ENCODE results near the gene NDFIP2.

The NDFIP2 gene

DNA sequence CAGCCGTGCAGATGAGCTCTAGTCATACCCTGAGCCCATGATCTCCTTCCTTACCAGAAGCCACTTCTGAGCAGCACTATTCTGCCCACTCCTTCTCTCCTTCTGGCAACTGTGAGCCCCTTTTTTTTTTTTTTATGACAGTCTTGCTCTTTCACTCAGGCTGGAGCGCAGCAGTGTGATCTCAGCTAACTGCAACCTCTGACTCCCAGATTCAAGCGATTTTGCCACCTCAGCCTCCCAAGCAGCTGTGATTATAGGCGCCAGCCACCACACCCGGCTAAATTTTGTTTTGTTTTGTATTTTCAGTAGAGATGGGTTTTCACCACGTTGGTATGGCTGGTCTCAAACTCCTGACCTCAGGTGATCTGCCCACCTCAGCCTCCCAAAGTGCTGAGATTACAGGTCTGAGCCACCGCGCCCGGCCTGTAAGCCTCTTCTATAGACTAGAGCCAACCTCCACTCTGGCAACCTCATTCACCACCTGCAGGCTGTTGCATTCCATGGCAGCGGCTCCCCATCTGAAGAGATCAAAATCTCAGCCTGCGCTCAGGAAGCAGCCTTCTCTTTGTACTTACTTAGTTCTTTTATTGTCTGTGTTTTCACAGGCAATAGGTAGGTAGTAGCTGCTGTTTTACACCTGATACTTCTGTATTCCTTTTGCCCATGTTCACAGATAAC lies 34.8 kb upstream of the NDFIP2 start:
- CTCF ChIA-PET, result interaction anchor here (1.8 kb wide), 1 partner anchor 22 kb away, joined by 6 read pairs; no protein-coding TSS in a partner anchor
- DNase-seq (ENCODE audit: extremely low spot score), result no peak
- POLR2A ChIA-PET, result no interaction called here
- TF ChIP-seq, protein P1, sequence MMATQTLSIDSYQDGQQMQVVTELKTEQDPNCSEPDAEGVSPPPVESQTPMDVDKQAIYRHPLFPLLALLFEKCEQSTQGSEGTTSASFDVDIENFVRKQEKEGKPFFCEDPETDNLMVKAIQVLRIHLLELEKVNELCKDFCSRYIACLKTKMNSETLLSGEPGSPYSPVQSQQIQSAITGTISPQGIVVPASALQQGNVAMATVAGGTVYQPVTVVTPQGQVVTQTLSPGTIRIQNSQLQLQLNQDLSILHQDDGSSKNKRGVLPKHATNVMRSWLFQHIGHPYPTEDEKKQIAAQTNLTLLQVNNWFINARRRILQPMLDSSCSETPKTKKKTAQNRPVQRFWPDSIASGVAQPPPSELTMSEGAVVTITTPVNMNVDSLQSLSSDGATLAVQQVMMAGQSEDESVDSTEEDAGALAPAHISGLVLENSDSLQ (IDR thresholded peaks at IDR 0.05), result no peak
- TF ChIP-seq HDGF (IDR thresholded peaks at IDR 0.05; ENCODE audit: borderline replicate concordance) (no peak), SP1 (IDR thresholded peaks at IDR 0.05) (no peak), ARNT (IDR thresholded peaks at IDR 0.05) (no peak), ELF4 (IDR thresholded peaks at IDR 0.05) (no peak), LEF1 (IDR thresholded peaks at IDR 0.05; ENCODE audit: borderline replicate concordance) (no peak), L3MBTL2 (conservative IDR thresholded peaks at IDR 0.05) (no peak), CTBP1 (IDR thresholded peaks at IDR 0.05; ENCODE audit: borderline replicate concordance) (no peak), TARDBP (IDR thresholded peaks at IDR 0.05) (no peak), NFRKB (IDR thresholded peaks at IDR 0.05) (no peak), BHLHE40 (IDR thresholded peaks at IDR 0.05; ENCODE audit: borderline replicate concordance) (no peak), FOXM1 (IDR thresholded peaks at IDR 0.05; ENCODE audit: borderline replicate concordance) (no peak), ZNF384 (IDR thresholded peaks at IDR 0.05) (no peak), FOXK2 (IDR thresholded peaks at IDR 0.05) (no peak), SUZ12 (IDR thresholded peaks at IDR 0.05) (no peak), FOXA1 (IDR thresholded peaks at IDR 0.05) (no peak)

- ChIA-PET CTCF (no interaction called here), POLR2A (no interaction called here)
- TF ChIP-seq SUZ12 (IDR thresholded peaks at IDR 0.05) (no peak), BHLHE40 (IDR thresholded peaks at IDR 0.05; ENCODE audit: borderline replicate concordance) (no peak), FOXA1 (IDR thresholded peaks at IDR 0.05) (no peak), FOXM1 (IDR thresholded peaks at IDR 0.05; ENCODE audit: borderline replicate concordance) (no peak), ELF4 (IDR thresholded peaks at IDR 0.05) (no peak), FOXK2 (IDR thresholded peaks at IDR 0.05) (no peak), TARDBP (IDR thresholded peaks at IDR 0.05) (no peak), LEF1 (IDR thresholded peaks at IDR 0.05; ENCODE audit: borderline replicate concordance) (no peak), NFRKB (IDR thresholded peaks at IDR 0.05) (no peak), L3MBTL2 (conservative IDR thresholded peaks at IDR 0.05) (no peak)
- DNase-seq (ENCODE audit: extremely low spot score), result no peak
Observed at GRCh38 chr13:79447141-79447540, 33.8 kb upstream of the NDFIP2 start.

- POLR2A ChIA-PET, result no interaction called here
- TF ChIP-seq ELF4 (IDR thresholded peaks at IDR 0.05) (no peak), ZNF384 (IDR thresholded peaks at IDR 0.05) (no peak), CTBP1 (IDR thresholded peaks at IDR 0.05; ENCODE audit: borderline replicate concordance) (no peak), FOXK2 (IDR thresholded peaks at IDR 0.05) (no peak), ARNT (IDR thresholded peaks at IDR 0.05) (no peak)
- TF ChIP-seq, protein P1 (IDR thresholded peaks at IDR 0.05), result no peak
- no peak for DNase-seq (ENCODE audit: extremely low spot score)
- CTCF ChIA-PET, result no interaction called here
Observed at GRCh38 chr13:79447741-79448140, 33.2 kb upstream of the NDFIP2 start.

- ChIA-PET CTCF (no interaction called here), POLR2A (no interaction called here)
- no peak for DNase-seq (ENCODE audit: extremely low spot score)
- TF ChIP-seq L3MBTL2 (conservative IDR thresholded peaks at IDR 0.05) (no peak), SP1 (IDR thresholded peaks at IDR 0.05) (no peak), FOXA1 (IDR thresholded peaks at IDR 0.05) (no peak), ZNF384 (IDR thresholded peaks at IDR 0.05) (no peak), HDGF (IDR thresholded peaks at IDR 0.05; ENCODE audit: borderline replicate concordance) (no peak), FOXK2 (IDR thresholded peaks at IDR 0.05) (no peak), TARDBP (IDR thresholded peaks at IDR 0.05) (no peak), CTBP1 (IDR thresholded peaks at IDR 0.05; ENCODE audit: borderline replicate concordance) (no peak), LEF1 (IDR thresholded peaks at IDR 0.05; ENCODE audit: borderline replicate concordance) (no peak), ARNT (IDR thresholded peaks at IDR 0.05) (no peak), FOXM1 (IDR thresholded peaks at IDR 0.05; ENCODE audit: borderline replicate concordance) (no peak), ELF4 (IDR thresholded peaks at IDR 0.05) (no peak; the same call in 1 of the 2 replicates), NFRKB (IDR thresholded peaks at IDR 0.05) (no peak), BHLHE40 (IDR thresholded peaks at IDR 0.05; ENCODE audit: borderline replicate concordance) (no peak), SUZ12 (IDR thresholded peaks at IDR 0.05) (no peak)
- TF ChIP-seq, protein P1 (IDR thresholded peaks at IDR 0.05), result no peak
Observed at GRCh38 chr13:79448413-79448812, 32.5 kb upstream of the NDFIP2 start.

DNA sequence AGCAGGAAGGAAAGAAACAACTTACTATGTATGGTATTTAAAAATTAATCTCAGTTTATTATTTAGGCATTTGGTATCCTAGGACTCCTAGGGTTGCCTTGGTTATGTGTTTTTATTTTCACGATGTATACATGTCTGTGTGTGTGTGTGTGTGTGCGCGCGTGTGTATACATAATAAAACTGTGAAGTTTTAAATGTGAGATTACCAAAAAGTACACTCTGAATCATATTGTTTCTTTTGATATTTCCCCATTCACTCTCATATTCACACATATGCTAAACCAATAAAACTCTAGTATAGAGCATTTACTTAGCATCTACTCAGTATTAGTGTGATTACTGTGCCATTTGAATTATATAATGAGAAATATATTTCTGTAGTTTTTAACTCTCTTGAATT lies 30.8 kb upstream of the NDFIP2 start:
- DNase-seq (ENCODE audit: extremely low spot score), result no peak
- ChIA-PET POLR2A (no interaction called here), CTCF (interaction anchor here (1.1 kb wide), 1 partner anchor 26 kb away, joined by 3 read pairs; no protein-coding TSS in a partner anchor)
- no peak for TF ChIP-seq LEF1 (IDR thresholded peaks at IDR 0.05; ENCODE audit: borderline replicate concordance)
- TF ChIP-seq, protein P1 (IDR thresholded peaks at IDR 0.05), result no peak
- no peak for TF ChIP-seq TARDBP (IDR thresholded peaks at IDR 0.05)
- no peak for TF ChIP-seq FOXK2 (IDR thresholded peaks at IDR 0.05)
- no peak for TF ChIP-seq SP1 (IDR thresholded peaks at IDR 0.05)
- TF ChIP-seq ELF4 (IDR thresholded peaks at IDR 0.05), result no peak
- no peak for TF ChIP-seq ZNF384 (IDR thresholded peaks at IDR 0.05)
- TF ChIP-seq BHLHE40 (IDR thresholded peaks at IDR 0.05; ENCODE audit: borderline replicate concordance), result no peak
- TF ChIP-seq ARNT (IDR thresholded peaks at IDR 0.05), result no peak
- TF ChIP-seq FOXM1 (IDR thresholded peaks at IDR 0.05; ENCODE audit: borderline replicate concordance), result no peak
- no peak for TF ChIP-seq NFRKB (IDR thresholded peaks at IDR 0.05)

Measured in HEK293T (cell line).